Measurements from ENCODE around the gene ZNF282. TPM values are rescaled to one million over a fixed set of nuclear protein-coding genes. Genes with fewer than 3 reads are reported as not detected.
"Not testable (repeated sequence)": the region's sequence is repeated elsewhere in the genome, so short reads cannot be mapped to it uniquely, and the experiment has no call there.

Gene ZNF282
- total RNA-seq, 1 donor from 2014 or later = 32.0 TPM

DNA sequence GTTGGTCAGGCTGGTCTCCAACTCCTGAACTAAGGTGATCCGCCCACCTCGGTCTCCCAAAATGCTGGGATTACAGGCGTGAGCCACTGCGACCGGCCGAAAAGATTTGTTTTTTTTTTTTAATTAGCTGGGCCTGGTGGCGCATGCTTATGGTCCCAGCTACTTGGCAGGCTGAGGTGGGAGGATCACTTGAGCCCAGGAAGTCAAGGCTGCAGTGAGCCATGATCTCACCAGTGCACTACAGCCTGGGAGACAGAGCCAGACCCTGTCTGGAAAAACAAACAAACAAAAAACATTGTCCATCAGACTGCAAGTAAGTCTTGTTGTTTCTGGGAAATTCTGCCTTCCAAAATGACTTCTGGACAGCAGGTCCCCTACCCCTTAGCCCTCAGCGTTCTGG, 27.8 kb downstream of the ZNF282 start:
- DNase-seq (ENCODE audit: low read depth) = no peak
- H3K27me3 ChIP-seq (ENCODE audit: control insufficient read depth, insufficient read depth, low read length) = no peaks in the 10 kb centered on the region
- TF ChIP-seq, protein P1, sequence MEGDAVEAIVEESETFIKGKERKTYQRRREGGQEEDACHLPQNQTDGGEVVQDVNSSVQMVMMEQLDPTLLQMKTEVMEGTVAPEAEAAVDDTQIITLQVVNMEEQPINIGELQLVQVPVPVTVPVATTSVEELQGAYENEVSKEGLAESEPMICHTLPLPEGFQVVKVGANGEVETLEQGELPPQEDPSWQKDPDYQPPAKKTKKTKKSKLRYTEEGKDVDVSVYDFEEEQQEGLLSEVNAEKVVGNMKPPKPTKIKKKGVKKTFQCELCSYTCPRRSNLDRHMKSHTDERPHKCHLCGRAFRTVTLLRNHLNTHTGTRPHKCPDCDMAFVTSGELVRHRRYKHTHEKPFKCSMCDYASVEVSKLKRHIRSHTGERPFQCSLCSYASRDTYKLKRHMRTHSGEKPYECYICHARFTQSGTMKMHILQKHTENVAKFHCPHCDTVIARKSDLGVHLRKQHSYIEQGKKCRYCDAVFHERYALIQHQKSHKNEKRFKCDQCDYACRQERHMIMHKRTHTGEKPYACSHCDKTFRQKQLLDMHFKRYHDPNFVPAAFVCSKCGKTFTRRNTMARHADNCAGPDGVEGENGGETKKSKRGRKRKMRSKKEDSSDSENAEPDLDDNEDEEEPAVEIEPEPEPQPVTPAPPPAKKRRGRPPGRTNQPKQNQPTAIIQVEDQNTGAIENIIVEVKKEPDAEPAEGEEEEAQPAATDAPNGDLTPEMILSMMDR (IDR thresholded peaks at IDR 0.05; ENCODE audit: insufficient read depth, low read length, poor library complexity, severe bottlenecking) = no peak
- H3K36me3 ChIP-seq (ENCODE audit: control insufficient read depth, insufficient read depth, low read length) = peaks cover 2% of the 10 kb centered on the region
- no peak overlapping the region for H3K4me3 ChIP-seq (ENCODE audit: low read depth, low read length)

DNA sequence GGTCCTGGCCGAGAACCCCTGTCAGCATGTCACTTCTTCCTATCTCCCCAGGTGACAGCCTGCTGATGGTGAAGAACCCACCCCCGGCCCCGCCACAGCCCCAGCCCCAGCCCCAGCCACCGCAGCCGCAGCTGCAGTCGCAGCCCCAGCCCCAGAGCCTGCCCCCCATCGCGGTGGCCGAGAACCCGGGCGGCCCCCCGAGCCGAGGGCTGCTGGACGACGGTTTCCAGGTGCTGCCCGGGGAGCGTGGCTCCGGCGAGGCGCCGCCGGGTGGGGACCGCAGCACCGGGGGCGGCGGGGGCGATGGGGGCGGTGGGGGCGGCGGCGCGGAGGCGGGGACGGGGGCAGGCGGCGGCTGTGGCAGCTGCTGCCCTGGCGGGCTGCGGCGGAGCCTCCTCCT, 28.4 kb downstream of the ZNF282 start:
- DNase-seq (ENCODE audit: low read depth) = no peak
- TF ChIP-seq, protein P1 (IDR thresholded peaks at IDR 0.05; ENCODE audit: insufficient read depth, low read length, poor library complexity, severe bottlenecking) = no peak
- Histone ChIP-seq H3K36me3 (ENCODE audit: control insufficient read depth, insufficient read depth, low read length) (no peaks in the 10 kb centered on the region), H3K27me3 (ENCODE audit: control insufficient read depth, insufficient read depth, low read length) (no peaks in the 10 kb centered on the region), H3K4me3 (ENCODE audit: low read depth, low read length) (no peak overlapping the region)

DNA sequence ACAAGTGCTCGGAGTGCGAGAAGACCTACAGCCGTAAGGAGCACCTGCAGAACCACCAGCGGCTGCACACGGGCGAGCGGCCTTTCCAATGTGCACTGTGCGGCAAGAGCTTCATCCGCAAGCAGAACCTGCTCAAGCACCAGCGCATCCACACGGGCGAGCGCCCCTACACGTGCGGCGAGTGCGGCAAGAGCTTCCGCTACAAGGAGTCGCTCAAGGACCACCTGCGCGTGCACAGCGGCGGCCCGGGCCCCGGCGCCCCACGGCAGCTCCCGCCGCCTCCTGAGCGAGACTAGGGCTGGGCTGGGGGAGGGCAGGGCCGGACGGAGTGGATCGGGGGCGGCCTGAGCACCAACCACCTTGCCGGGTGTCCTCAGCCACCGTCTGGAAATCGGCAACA, 29.0 kb downstream of the ZNF282 start:
- Histone ChIP-seq H3K36me3 (ENCODE audit: control insufficient read depth, insufficient read depth, low read length) (no peaks in the 10 kb centered on the region), H3K27me3 (ENCODE audit: control insufficient read depth, insufficient read depth, low read length) (no peaks in the 10 kb centered on the region), H3K4me3 (ENCODE audit: low read depth, low read length) (no peak overlapping the region)
- DNase-seq (ENCODE audit: low read depth) = no peak
- TF ChIP-seq, protein P1 (IDR thresholded peaks at IDR 0.05; ENCODE audit: insufficient read depth, low read length, poor library complexity, severe bottlenecking) = no peak

DNA sequence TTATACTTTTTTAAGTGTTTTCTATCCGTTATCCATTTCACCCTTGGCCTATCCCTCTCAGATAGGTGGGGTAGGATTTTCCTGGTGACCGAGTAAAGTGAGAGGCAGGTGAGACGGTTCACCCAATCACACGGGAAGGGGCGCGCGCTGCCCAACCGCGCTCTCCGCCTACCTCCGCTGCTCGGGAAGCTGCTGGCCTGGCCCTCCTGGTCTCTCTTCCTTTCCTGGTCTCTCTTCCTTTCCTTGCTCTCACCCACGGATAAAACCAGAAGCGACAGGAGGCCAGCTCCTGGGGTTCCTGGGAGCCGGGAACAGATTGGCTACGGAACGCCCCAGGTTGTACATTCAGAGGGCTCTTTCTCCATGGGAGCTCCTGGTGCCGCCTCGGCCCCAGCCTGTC, 29.8 kb downstream of the ZNF282 start:
- Histone ChIP-seq H3K4me3 (ENCODE audit: low read depth, low read length) (no peak overlapping the region), H3K36me3 (ENCODE audit: control insufficient read depth, insufficient read depth, low read length) (no peaks in the 10 kb centered on the region), H3K27me3 (ENCODE audit: control insufficient read depth, insufficient read depth, low read length) (no peaks in the 10 kb centered on the region)
- TF ChIP-seq, protein P1 (IDR thresholded peaks at IDR 0.05; ENCODE audit: insufficient read depth, low read length, poor library complexity, severe bottlenecking) = no peak
- DNase-seq (ENCODE audit: low read depth) = no peak

GRCh38 chr7:149225656-149226055, 30.3 kb downstream of the ZNF282 start:
- no peak for DNase-seq (ENCODE audit: low read depth)
- Histone ChIP-seq H3K4me3 (ENCODE audit: low read depth, low read length) (no peak overlapping the region), H3K36me3 (ENCODE audit: control insufficient read depth, insufficient read depth, low read length) (no peaks in the 10 kb centered on the region), H3K27me3 (ENCODE audit: control insufficient read depth, insufficient read depth, low read length) (no peaks in the 10 kb centered on the region)
- TF ChIP-seq, protein P1 (IDR thresholded peaks at IDR 0.05; ENCODE audit: insufficient read depth, low read length, poor library complexity, severe bottlenecking) = no peak

GRCh38 chr7:149226366-149226765, 31.0 kb downstream of the ZNF282 start:
- not testable (repeated sequence) for H3K36me3 ChIP-seq (ENCODE audit: control insufficient read depth, insufficient read depth, low read length); H3K4me3 ChIP-seq (ENCODE audit: low read depth, low read length); DNase-seq (ENCODE audit: low read depth); H3K27me3 ChIP-seq (ENCODE audit: control insufficient read depth, insufficient read depth, low read length)
